GM19043 (cell line): ENCODE data around the gene RPS2.

ENCODE experiments used
- ATAC-seq: cut with Tn5 transposase; IDR thresholded peaks from one replicate; pipeline ENCODE4 v1.9.1; 2021; ENCODE audit warnings: low read depth; ENCODE audit not compliant: unreplicated experiment

RPS2 gene

DNA sequence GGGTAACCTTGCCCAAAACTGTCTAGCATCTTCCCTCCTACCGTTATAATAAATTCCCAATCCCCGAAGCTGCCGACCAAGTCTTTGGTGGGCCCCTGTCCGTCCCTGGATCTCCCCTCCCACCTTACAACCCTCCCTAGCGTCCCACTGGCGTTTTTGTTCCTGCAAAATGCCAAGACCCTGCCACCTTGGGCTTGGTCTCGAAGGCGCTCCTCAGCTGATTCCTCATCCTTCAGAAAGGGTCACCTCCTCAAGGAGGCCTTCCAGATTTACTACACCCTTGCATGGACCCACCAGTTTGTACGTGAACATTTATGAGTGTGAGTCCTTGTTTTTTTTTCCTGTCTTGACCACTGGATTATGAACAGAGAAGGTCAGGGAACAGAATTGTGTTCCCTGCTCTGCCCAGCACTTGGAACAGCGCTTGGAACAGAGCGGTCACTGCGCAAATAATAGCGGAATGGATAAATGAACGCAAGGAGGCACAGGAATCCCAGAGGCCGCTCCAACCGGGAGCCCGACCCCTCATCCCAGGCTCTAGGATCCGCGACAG, 18.4 kb upstream of the RPS2 start:
- no peak for ATAC-seq

DNA sequence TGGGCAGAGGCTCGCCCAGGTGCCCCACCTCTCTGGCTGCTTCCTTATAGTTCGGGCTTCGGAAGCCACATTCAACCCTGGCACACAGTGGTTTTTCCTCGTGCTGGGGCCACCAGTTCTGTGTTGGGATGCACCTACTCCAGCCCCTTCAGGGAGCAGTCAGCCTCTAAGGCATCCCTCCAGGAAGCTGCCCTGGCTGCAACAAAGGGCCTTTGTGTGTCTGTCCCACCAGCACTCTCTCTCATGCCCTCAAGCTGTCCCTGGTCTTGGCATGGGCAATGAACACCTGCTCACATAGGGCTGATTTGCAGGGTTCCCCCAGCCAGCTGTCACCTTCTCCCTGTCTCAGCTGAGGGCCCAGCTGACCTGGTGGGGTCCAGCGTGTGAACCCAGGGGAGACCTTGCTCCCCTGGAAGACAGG, 17.4 kb upstream of the RPS2 start:
- no peak for ATAC-seq

DNA sequence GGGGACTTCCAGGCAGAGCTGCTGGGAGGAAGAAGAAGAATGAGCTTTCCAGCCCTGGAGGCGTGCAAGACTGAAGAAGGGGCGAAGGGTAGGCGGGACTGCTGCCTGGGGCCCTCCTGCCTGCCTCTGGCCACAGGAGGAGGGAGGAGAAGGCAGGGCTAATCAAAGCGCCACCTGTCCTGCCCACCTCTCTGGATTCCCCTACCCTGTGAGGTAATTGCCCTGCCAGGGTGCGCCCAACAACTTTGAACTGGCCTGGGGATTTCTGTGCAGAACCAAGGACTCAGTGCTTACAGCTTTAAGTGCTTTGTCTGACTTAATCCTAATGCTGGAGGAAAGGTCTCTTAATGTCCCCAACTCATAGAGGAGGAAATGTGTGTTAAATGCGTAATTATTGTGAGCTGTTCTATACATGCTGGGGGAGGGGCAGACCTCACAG, 16.8 kb upstream of the RPS2 start, which contains the start of gene NOXO1:
TSS of gene NOXO1 (minus strand) at position 72 of the 439 bp plus-strand sequence. CDS start 290 bp downstream, outside the sequence.
- no peak for ATAC-seq

DNA sequence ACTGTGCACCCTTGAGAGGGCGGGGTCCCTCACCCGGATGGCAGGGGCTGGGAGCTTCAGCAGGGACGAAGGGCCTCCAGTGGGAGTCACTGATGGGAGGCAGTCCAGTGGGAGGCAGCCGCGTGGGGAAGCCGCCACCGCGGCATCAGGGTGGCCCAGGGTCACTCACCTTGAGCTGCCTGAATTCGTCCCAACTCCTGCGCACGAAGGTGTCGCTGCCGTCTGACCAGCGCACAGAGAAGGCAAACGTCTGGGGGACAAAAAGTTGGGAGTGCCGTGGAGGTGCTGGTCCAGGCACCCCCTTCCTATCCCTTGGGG, 16.1 kb upstream of the RPS2 start:
- no peak for ATAC-seq

DNA sequence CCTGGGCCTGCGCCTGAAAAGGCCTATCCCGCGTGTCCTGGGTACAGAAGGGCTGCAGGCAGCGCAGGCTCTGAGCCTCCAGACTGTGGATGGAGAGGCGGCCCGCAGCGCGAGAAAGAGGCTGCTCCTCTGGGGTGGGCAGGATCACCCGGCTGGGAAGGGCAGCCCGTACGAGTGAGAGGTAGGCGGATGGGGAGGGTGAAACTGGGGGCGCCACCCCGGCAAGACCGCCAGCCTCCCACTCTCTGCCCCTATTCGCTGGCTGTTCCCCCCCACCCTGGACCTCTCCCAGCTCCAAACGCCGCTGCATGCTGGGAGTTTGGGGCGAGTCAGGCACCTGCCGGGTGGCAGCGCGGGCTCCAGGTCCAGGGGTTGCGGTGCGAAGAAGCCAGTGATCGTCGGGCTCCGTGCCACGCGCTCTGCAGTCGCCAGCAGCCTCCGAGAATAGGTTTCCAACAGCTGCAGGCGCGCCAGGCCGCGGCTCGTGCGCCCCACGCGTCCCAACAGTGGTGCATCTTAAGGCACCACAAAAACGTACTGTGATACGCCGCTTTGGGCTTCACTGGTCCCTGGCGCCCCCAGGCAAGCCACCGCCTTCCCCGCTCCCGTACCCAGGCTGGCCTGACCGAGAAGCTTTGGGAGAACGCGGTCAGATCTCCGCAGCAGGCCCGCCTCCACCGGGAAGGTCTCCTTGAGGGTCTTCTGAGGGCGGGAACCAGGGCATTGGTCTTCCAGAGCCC, 15.6 kb upstream of the RPS2 start:
- ATAC-seq: no peak

DNA sequence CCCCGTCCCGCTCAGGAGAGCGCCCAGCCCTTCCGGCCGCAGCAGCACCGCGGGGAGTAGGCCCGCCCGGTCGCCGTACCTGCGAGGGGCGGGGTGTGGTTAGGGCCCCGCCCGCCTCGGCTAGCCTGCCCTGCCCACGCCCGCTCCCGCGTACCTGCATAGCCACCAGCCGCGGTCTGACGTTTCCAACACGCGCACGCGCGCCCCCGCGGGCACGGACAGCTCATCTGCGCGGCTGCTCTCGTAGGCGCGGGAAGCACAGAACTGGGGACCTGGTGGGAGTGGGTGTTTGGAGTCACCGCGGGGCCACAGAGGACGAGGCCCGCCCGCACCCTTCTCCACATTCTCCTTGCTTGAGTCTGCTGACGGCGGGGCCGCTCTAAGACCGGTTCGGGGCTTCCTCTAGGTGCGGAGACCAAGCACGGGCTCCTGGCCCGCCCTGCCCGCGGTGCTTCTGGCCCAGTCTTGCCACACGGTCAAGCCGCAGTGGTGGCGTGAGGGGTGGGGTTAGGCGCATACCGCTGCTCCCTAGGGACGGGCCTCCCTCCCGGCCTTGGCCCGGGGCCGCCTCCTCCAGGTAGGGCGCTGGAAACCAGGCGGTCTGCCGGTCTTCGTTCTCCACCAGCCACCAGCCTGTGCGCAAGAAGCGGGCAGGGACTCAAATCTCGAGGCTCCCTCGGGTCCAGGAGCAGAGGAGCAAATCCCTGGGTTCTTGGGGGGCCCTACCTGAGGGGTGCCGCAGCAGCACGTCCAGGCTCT, 14.8 kb upstream of the RPS2 start:
- no peak for ATAC-seq

DNA sequence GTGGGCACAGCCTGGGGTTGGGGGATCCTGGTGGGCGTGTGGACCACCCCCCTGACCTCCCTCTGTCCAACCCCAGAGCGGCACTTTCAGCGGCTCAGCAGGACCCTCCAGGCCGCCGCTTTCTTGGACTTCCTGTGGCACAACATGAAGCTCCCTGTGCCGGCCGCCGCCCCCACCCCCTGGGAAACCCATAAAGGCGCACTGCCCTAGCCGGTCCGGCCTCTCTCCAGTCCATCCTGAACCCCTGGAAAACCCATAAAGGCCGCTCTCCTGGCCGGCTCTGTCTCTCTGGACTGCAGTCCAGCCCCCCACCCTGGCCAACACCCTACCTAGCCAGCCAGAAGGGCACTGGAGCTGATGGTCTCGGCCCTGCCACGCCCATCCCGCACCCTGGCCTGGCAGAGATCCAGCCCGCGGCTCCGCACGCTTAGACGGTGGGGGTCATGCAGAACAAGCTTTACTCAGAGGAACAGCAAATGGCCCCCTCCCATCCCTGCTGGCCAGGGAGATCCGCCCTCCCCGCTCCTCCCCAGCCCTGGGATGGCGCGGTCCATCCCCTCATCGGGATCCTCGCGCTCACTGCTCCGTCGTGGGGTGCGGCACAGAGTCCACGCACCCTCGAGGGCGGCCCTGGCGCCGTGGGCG, 14.0 kb upstream of the RPS2 start:
- no peak for ATAC-seq

DNA sequence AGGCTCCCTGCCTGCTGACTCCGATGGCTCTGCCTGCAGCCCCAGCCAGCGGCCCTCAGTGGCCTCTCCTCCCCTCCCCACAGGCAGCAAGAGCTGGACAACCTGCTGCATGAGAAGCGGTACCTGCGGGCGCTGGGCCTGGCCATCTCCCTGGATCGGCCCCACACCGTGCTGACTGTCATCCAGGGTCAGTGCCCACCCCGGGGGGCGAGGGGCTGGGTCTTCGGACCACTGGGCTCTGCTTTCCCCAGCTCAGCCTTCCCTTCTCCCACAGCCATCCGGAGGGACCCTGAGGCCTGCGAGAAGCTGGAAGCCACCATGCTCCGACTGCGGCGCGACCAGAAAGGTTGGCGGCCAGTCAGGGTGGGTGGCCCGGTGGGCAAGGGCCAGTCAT, 13.2 kb upstream of the RPS2 start:
- no peak for ATAC-seq

DNA sequence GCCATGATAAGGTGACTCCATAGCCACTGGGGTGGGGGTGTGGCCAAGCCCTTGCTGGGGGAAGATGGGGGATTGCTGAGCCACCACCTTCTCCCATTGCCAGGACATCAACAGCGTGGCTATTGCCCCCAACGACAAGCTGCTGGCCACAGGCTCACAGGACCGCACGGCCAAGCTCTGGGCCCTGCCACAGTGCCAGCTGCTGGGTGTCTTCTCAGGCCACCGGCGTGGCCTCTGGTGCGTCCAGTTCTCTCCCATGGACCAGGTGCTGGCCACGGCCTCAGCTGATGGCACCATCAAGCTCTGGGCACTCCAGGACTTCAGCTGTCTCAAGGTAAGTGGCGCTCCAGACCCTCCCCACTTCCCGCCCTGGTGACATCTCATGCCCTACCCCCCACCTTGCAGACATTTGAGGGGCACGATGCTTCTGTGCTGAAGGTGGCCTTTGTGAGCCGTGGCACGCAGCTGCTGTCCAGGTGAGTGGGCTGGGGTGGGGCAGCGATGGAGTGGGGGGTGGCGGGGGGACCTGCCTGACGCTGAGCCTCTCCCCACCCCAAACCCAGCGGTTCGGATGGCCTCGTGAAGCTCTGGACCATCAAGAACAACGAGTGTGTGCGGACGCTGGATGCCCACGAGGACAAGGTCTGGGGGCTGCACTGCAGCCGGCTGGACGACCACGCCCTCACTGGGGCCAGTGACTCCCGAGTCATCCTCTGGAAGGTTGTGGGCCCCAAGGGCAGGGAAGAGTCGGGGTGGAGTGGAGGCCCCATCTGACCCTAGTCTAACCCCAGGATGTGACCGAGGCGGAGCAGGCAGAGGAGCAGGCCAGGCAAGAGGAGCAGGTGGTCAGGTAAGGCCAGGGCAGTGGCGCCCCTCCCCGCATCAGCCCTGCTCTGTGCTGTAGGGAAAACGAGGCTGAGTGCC, 12.6 kb upstream of the RPS2 start:
- ATAC-seq: no peak

DNA sequence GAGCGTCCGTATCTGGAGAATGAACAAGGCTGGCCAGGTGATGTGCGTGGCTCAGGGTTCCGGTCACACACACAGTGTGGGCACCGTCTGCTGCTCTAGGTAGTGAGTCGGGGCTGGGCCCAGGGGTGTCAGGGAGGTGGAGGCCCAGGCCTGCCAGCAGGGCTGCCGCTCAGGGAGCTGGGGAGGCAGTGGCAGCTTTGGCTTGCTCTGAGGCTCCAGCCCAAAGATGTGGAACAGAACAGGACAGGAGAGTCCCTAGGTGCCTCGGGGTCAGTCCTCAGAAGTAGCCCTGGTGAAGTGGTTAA, 11.5 kb upstream of the RPS2 start:
- ATAC-seq: no peak

DNA sequence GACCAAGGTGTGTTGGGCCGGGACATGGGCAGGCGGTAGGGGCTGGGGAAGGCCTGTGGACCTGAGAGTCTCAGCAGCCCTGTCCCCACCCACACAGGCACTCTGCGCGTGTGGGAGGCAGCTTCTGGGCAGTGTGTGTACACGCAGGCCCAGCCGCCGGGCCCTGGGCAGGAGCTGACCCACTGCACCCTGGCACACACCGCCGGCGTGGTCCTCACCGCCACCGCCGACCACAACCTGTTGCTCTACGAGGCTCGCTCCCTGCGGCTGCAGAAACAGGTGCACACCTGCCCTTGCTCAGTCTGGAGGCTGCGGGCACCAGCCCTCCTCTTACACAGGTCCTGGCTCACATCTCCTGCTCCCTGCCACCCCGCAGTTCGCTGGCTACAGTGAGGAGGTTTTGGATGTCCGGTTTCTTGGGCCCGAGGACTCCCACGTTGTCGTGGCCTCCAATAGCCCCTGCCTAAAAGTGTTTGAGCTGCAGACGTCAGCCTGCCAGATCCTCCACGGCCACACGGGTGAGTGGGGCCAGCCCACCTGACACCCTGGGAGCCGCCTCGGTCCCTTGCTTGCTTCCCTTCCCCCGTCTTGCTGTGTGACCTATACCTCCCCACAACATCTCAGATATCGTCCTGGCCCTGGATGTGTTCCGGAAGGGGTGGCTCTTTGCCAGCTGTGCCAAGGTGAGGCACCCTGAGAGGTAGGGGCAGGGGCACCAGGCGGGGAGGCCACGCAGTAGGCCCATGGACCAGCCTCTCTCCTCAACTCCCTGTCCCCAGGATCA, 11.0 kb upstream of the RPS2 start:
- ATAC-seq: no peak

DNA sequence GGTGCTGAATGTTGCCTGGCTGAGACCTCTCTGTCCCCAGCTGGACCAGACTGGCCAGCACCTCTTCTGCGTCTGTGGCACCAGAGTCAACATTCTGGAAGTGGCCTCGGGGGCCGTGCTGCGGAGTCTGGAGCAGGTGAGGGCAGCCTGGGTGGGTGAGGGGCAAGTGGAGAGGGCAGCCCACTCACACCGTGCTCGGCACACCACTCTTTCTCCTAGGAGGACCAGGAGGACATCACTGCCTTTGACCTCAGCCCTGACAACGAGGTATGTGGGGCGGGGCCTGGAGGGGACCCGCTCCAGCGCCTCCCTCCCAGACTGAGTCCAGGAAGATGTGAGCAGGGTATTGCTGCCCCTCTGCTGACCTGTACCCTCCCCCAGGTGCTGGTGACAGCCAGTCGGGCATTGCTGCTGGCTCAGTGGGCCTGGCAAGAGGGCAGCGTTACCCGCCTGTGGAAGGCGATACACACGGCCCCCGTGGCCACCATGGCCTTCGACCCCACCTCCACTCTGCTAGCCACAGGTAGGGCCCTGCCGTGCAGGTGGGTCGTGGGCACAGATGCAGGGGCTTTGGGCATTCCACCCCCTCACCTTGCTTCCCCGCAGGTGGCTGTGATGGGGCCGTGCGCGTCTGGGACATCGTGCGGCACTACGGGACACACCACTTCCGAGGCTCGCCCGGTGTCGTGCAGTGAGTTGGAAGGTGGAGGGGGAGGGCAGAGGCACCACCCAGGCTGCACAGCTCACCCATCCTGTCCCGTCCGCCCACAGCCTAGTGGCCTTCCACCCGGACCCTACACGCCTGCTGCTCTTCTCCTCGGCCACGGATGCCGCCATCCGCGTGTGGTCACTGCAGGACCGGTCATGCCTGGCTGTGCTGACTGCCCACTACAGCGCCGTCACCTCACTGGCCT, 9.8 kb upstream of the RPS2 start:
- ATAC-seq: no peak

DNA sequence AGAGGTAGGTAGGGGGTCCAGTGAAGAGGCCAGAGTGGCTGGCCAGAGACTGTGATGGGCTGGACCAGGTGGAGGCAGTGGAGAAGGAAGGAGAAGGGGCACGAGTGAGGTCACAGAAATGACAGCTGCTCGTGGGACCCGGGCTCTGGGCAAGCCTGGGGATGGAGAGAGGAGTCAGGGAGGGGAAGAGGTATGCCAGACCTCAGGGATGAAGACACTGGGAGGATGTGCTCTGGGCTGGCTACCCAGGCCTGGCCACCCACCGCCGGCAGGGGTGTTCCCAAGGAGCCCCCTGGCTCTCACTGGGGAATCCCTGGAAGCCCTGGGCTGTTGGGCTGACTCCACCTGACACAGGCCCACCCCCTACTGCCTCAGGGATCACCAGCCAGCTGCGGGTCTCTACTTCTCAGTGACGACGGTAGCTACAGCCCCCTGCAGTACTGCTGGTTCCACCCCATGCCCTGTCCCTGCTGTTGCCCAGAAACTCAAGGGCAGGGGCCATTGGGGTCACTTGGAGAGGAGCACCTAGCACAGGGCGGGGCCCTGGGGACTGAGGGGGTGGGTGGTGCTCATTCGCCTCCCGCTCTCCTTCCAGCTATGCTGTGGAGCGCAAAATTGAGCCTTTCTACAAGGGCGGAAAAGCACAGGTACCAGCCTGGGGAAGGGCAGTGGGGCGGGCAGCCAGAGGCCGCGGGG, 9.0 kb upstream of the RPS2 start:
- no peak for ATAC-seq

DNA sequence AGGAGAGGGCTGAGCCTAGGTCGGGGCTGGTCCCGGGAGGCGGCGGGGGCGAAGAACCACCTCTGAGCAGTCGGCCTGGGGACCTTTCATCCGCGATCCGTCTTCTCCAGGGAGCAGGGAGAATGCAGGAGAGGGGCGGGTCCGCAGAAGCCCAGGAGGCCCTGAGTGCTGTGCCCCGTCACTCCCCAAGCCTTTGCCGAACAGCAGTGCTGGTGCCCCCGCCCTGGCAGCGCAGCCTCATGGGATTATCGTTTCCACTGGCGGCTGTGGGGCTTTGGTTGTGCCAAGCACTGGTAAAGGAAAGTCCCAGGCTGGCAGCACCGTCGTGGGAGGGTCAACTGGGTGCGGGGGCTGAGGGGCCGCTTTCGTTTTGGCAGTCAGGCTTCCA, 7.9 kb upstream of the RPS2 start:
- ATAC-seq: no peak

DNA sequence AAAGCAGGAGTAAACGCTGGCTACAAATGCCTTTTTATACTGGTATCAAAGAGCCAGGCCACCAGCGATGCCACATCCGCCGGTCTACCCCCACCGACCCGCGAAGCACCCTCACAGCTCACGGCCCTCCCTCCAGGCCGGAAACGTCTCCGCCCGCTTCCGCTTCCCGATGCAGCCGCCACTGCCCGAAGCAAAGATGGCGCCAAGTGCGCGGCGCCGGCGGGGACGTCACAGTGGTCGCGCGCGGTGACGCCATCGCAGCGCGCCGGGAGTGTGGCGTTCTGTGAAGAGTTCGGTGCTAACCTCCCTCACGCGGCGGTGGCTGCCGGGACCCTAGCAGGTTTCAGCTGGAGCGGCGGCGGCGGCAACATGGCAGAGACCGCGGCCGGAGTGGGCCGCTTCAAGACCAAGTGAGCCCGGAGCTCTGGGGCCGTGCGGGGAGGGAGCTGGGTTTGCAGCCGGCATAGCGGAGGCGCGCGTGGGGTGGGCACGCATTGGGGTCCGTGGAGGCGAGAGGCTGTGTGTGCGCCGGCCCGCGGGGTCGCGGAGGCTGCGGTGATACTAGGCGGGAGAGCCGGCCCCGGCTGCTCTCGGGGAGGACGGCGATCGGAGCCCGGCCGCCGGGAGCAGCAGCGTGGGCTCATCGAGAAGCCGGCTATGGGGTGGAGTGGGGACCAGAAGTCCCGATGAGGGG, 7.3 kb upstream of the RPS2 start, which contains the start of gene TBL3:
TSS of gene TBL3 (plus strand) at position 258 of the 694 bp plus-strand sequence. CDS start at position 370, 112 bp downstream.
- ATAC-seq: peak; percentile 76

DNA sequence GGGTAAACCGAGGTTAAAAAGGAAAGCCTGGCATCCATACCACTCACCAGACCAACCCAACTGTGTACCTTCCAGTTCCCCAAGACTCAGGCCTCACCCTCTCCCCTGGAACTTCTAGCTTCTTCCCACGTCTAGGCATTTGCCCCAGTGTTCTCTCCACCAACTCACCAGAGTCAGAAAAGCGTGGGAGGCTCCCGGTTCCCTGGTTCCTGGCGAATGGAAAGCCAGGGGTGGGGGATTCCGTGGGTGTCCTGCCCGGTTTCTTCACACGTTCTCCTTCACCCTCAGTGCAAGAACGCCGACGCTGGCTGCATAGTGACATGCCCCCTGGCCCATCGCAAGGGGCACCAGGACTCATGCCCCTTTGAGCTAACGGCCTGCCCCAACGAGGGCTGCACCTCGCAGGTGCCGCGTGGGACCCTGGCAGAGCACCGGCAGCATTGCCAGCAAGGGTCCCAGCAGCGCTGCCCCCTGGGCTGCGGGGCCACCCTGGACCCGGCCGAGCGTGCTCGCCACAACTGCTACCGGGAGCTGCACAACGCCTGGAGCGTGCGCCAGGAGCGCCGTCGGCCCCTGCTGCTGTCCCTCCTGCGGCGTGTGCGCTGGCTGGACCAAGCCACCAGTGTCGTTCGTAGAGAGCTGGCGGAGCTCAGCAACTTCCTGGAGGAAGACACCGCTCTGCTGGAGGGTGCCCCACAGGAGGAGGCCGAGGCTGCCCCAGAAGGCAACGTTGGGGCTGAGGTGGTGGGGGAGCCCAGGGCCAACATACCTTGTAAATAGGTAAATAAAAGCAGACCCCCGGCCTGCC, 3.7 kb upstream of the RPS2 start:
- ATAC-seq: no peak

DNA sequence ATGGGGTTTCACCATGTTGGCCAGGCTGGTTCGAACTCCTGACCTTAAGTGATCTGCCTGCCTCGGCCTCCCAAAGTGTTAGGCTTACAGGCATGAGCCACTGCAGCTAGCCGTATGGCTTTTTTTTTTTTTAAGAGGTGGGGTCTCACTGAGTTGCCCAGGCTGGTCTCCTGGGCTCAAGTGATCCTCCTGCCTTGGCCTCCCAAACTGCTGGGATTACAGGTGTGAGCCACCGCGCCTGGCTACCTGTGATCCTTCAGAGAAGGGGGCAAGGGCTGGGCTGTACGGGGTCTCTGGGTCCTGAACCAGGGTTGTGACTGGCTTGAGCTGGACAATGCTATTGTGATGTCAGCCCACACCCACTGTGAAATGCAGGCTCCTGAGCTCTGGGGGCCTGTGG, 1.8 kb upstream of the RPS2 start, which contains the start of gene RNF151:
TSS of gene RNF151 (plus strand) at position 397 of the 400 bp plus-strand sequence. CDS start 26 bp downstream, outside the sequence.
- ATAC-seq: no peak
